ENCODE measurements around the gene C2orf69.

C2orf69 gene

GRCh38 chr2:199962203-199962602, 51.1 kb downstream of the C2orf69 start:
- no peak for DNase-seq (ENCODE audit: extremely low read depth, low read depth)
- no peak for TF ChIP-seq CTCF (IDR thresholded peaks at IDR 0.05; ENCODE audit: low read depth, low read length, missing control alignments)
- no peak overlapping the region for H3K4me3 ChIP-seq (replicated peaks; ENCODE audit: low read depth, low read length)

GRCh38 chr2:199966405-199966804, 55.3 kb downstream of the C2orf69 start:
- no peak for TF ChIP-seq CTCF (IDR thresholded peaks at IDR 0.05; ENCODE audit: low read depth, low read length, missing control alignments)
- H3K4me3 ChIP-seq (replicated peaks; ENCODE audit: low read depth, low read length) = no peak overlapping the region
- DNase-seq (ENCODE audit: extremely low read depth, low read depth) = no peak

GRCh38 chr2:199966976-199967375, 55.9 kb downstream of the C2orf69 start:
- no peak for TF ChIP-seq CTCF (IDR thresholded peaks at IDR 0.05; ENCODE audit: low read depth, low read length, missing control alignments)
- H3K4me3 ChIP-seq (replicated peaks; ENCODE audit: low read depth, low read length) = no peak overlapping the region
- DNase-seq (ENCODE audit: extremely low read depth, low read depth) = no peak

GRCh38 chr2:199968126-199968525, 57.0 kb downstream of the C2orf69 start:
- no peak for TF ChIP-seq CTCF (IDR thresholded peaks at IDR 0.05; ENCODE audit: low read depth, low read length, missing control alignments)
- no peak overlapping the region for H3K4me3 ChIP-seq (replicated peaks; ENCODE audit: low read depth, low read length)
- DNase-seq (ENCODE audit: extremely low read depth, low read depth) = no peak

- DNase-seq (ENCODE audit: extremely low read depth, low read depth) = no peak
- no peak for TF ChIP-seq CTCF (IDR thresholded peaks at IDR 0.05; ENCODE audit: low read depth, low read length, missing control alignments)
These were observed 61.1 kb downstream of the C2orf69 start for GRCh38 chr2:199972088-199972626.

GRCh38 chr2:199973703-199974102, 62.6 kb downstream of the C2orf69 start:
- TF ChIP-seq CTCF (IDR thresholded peaks at IDR 0.05; ENCODE audit: low read depth, low read length, missing control alignments) = peak; percentile 37
- no peak overlapping the region for H3K4me3 ChIP-seq (replicated peaks; ENCODE audit: low read depth, low read length)
- DNase-seq (ENCODE audit: extremely low read depth, low read depth) = no peak

More at GRCh38 chr2:199972088-199972626, 61.1 kb downstream of the C2orf69 start:
- H3K4me3 ChIP-seq (replicated peaks; ENCODE audit: low read depth, low read length) = no peak overlapping the region
